Retinal pigment epithelial cell (primary cell): Measurements from ENCODE around the gene CACNA1G.

ENCODE experiments used
- DNase-seq: peaks from one replicate; pipeline ENCODE4 v3.0.0-alpha.2; 2010; ENCODE audit warnings: low read depth
- H3K4me3 ChIP-seq: 2 replicates; pipeline ENCODE4 v1.5.1; 2011; ENCODE audit warnings: mild to moderate bottlenecking, low read length, control low read depth, moderate library complexity
- TF ChIP-seq, protein P1 (sequence below): conservative IDR thresholded peaks from 2 replicates; pipeline ENCODE4 v1.5.1; 2011; ENCODE audit warnings: low read depth, low read length, control low read depth, inconsistent platforms

CACNA1G gene

DNA sequence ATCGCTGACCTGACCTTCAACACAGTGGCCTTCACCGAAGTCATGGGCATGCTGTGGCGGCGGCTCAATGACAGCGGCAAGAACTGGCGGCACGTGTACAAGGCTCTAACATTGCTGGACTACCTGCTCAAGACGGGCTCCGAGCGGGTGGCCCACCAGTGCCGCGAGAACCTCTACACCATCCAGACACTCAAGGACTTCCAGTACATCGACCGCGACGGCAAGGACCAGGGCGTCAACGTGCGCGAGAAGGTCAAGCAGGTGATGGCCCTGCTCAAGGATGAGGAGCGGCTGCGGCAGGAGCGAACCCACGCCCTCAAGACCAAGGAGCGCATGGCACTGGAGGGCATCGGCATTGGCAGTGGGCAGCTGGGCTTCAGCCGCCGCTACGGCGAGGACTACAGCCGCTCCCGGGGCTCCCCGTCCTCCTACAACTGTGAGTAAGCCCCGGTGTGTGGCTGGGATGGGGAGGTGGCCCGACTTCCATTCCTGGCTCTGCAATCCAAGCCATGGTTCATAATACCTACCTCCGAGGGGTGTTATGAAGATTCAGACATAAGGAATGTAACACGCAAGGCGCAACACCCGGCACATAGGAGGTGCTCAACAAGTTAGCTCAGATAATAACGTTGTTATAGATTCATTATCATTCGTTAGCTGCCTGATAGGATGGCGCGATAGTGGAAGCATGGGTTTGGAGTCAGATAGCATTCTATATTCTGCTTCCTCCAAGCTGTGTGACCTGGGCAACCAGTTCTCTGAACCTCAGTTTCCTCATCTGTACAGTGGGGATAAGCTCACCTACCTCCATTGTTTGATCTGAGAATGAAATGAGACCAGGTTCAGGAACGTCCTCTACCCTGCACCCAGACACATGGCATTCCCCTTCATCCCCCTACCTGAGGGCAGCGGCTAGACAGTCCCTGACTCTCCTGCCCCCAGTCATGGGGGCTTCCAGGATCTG lies 23.6 kb upstream of the CACNA1G start:
- H3K4me3 ChIP-seq, result no peak overlapping the region
- TF ChIP-seq, protein P1, sequence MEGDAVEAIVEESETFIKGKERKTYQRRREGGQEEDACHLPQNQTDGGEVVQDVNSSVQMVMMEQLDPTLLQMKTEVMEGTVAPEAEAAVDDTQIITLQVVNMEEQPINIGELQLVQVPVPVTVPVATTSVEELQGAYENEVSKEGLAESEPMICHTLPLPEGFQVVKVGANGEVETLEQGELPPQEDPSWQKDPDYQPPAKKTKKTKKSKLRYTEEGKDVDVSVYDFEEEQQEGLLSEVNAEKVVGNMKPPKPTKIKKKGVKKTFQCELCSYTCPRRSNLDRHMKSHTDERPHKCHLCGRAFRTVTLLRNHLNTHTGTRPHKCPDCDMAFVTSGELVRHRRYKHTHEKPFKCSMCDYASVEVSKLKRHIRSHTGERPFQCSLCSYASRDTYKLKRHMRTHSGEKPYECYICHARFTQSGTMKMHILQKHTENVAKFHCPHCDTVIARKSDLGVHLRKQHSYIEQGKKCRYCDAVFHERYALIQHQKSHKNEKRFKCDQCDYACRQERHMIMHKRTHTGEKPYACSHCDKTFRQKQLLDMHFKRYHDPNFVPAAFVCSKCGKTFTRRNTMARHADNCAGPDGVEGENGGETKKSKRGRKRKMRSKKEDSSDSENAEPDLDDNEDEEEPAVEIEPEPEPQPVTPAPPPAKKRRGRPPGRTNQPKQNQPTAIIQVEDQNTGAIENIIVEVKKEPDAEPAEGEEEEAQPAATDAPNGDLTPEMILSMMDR, result no peak
- no peak for DNase-seq

DNA sequence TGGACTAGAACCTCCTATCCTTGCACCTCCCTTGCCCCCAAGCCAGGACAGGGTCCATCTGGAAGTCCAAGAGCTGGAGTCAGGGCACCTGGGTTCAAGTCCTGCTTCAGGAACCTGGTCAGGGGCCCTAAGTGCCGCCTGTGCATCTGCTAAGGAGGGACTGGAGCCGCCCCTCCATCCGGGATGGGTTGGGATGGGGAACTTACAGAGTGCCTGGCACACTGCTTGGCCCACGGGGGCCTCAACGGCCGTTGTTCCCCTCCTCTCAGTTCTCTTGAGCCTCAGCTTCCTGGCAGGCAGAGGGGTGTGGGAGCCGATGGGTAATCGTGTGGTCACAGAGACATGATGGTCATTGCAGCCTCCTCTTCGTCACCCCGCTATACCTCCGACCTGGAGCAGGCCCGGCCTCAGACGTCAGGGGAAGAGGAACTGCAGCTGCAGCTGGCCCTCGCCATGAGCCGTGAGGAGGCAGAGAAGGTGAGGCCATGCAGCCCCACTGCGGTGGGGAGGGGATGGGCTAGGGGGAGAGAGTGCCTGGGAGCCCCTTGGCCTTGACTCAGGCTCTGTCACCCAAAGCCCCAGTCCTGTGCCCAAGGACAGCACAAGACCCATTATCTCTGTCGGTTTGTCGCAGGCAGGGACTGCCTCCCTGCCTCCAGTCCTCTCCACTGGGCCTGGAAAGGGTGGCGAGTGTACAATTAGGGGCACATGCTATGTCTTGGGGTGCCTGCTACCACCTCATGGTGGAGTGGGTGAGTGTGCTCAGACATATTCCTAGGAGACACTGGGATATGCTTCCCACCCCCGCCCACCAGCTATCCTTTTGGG lies 22.6 kb upstream of the CACNA1G start:
- TF ChIP-seq, protein P1, result no peak
- no peak overlapping the region for H3K4me3 ChIP-seq
- no peak for DNase-seq

DNA sequence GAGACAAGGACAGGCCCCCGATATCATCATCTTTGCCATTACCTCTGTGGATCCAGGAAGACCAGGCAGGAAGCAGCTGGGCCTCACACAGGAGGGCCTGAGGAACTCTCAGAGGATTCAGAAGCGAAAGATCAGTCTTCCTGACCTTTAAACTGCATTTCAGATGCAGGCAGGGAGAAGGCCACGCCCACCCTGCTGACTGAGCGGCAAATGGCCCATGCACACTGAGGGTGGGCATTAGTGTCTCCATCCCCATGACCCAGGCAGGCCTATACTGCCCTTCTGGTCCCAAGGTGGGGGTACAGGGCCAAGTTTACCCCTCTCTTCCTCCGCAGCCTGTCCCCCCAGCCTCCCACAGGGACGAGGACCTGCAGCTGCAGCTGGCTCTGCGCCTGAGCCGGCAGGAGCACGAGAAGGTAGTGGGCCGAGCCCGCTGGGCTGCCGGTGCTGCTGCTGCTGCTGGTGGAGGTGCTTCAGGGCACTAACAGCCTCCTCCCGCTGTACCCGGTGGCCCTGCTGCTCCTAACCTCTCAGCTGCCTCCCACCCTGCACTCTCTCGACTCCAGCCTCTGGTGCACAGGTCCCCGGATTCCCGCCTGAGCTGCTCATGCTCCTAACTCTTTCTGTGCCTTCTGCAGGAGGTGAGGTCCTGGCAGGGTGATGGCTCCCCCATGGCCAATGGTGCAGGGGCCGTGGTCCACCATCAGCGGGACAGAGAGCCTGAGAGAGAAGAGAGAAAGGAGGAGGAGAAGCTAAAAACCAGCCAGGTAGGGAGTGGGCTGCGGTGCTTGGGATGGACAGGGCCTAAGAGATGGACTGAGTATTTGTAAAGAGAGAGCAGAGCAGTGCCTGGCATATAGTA lies 21.7 kb upstream of the CACNA1G start:
- TF ChIP-seq, protein P1, result no peak
- H3K4me3 ChIP-seq, result no peak overlapping the region
- DNase-seq, result no peak

DNA sequence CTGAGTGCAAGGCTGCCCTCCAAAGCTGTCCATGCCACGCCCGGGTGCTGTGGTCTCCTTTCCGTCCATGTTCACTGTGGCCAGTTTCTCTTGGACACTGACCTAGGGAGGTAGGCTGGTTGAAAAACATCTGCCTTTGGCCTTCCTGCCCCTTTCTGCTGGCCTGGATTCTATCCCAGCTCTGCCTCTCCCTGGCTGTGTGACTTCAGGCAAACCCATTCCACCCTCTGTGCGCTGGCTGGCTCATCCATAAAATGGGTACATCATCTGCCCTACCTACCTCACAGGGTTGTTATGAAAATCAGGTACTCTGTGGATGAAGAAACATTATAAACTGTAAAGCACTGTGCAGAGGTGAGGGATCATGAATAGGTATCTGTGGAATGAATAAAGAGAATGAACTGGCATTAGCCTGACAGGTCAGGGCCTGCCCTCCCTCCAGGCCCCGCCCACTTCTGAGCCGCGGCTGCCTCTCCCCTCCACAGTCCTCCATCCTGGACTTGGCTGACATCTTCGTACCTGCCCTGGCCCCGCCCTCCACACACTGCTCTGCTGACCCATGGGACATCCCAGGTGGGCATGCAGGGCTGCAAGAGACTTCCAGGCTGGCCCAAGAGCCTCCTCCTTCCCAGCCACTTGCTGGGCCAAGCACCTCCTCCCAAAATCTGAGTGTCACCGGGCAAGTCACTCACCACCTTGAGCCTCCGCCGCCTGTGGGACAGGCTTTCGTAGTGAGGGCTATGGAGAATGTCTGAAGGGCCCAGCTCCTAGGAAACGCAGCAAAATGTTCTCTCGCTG lies 20.6 kb upstream of the CACNA1G start:
- no peak for DNase-seq
- H3K4me3 ChIP-seq, result no peak overlapping the region
- TF ChIP-seq, protein P1, result no peak

DNA sequence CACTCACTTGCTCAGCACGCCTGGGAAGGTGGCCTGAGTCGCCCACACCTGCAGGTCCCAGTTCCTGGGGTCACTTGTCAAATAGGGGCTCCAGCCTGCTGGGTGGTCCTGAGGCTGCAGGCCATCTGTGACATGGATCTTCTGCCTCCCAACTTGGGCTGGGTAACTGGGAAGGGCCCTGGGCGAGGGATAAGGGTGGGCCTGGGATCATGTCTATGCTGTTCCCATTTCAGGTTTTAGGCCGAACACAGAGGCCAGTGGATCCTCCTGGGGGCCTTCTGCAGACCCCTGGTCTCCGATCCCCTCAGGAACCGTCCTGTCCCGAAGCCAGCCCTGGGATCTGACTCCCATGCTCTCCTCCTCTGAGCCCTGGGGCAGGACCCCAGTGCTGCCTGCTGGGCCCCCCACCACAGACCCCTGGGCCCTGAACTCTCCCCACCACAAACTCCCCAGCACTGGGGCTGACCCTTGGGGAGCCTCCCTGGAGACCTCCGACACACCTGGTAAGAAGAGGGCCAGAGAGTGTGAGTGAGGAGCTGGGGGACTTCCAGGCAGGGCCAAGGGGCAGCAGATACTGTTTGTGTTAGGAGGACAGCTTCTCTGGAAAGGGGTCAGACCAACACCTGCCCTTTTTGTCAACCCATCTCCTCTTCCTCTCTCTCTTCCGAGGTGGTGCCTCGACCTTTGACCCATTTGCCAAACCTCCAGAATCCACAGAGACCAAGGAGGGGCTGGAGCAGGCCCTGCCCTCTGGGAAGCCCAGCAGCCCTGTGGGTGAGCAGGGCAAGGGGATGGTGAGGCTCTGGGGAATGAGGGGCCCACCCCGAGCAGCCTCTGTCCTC lies 19.7 kb upstream of the CACNA1G start:
- TF ChIP-seq, protein P1, result no peak
- no peak overlapping the region for H3K4me3 ChIP-seq
- DNase-seq, result no peak
